NCI-H2107 treated with DMSO at 0.1 percent for 48 hours (cell line): ENCODE measurements around the gene GLIS2.

ENCODE experiments used
- DNase-seq: peaks from one replicate; lab custom pipeline; 2025; ENCODE audit not compliant: unreplicated experiment; lab: John Stamatoyannopoulos, UW

Gene GLIS2

GRCh38 chr16:4315186-4316107 is at the start of gene GLIS2:
GLIS2 (plus strand) TSS chr16:4316067; CDS start chr16:4332281, 16,214 bp downstream.
- DNase-seq = no peak

- no peak for DNase-seq
Observed at GRCh38 chr16:4266372-4266771, 49.5 kb upstream of the GLIS2 start.

- no peak for DNase-seq
Observed at GRCh38 chr16:4270091-4270490, 45.8 kb upstream of the GLIS2 start.

- DNase-seq = no peak
Observed at GRCh38 chr16:4270595-4270994, 45.3 kb upstream of the GLIS2 start.

- DNase-seq = peak; percentile 79
Observed at GRCh38 chr16:4271176-4272113, 44.4 kb upstream of the GLIS2 start.

GRCh38 chr16:4272114-4272956 is 43.5 kb upstream of the GLIS2 start:
- no peak for DNase-seq

GRCh38 chr16:4273858-4274311 is 42.0 kb upstream of the GLIS2 start:
- no peak for DNase-seq

- no peak for DNase-seq
Observed at GRCh38 chr16:4275861-4276260, 40.0 kb upstream of the GLIS2 start.

- DNase-seq = no peak
Observed at GRCh38 chr16:4277987-4278513, 37.8 kb upstream of the GLIS2 start.

- DNase-seq = no peak
Observed at GRCh38 chr16:4280625-4281024, 35.2 kb upstream of the GLIS2 start.

GRCh38 chr16:4283441-4283840 is 32.4 kb upstream of the GLIS2 start:
- DNase-seq = no peak

- no peak for DNase-seq
Observed at GRCh38 chr16:4283939-4284338, 31.9 kb upstream of the GLIS2 start.

GRCh38 chr16:4285167-4285566 is 30.7 kb upstream of the GLIS2 start:
- peak; percentile 37 for DNase-seq

- no peak for DNase-seq
Observed at GRCh38 chr16:4288148-4288921, 27.5 kb upstream of the GLIS2 start.

- peak; percentile 45 for DNase-seq
Observed at GRCh38 chr16:4290236-4290830, 25.5 kb upstream of the GLIS2 start.

- DNase-seq = no peak
Observed at GRCh38 chr16:4291699-4292098, 24.2 kb upstream of the GLIS2 start.

GRCh38 chr16:4293181-4293716 is 22.6 kb upstream of the GLIS2 start:
- no peak for DNase-seq

GRCh38 chr16:4293822-4294457 is 21.9 kb upstream of the GLIS2 start:
- peak; percentile 81 for DNase-seq

GRCh38 chr16:4295581-4295980 is 20.3 kb upstream of the GLIS2 start:
- DNase-seq = no peak
